AG09309 (cell line): Measurements from ENCODE around the gene RAI1.

Source experiments
- DNase-seq: peaks from one replicate; pipeline ENCODE4 v3.0.0-alpha.2; 2010; ENCODE audit warnings: low read depth
- H3K4me3 ChIP-seq: 2 replicates; pipeline ENCODE4 v1.5.1; 2011; ENCODE audit warnings: mild to moderate bottlenecking, low read depth, low read length, moderate library complexity; ENCODE audit not compliant: control insufficient read depth
- TF ChIP-seq, protein P1 (sequence below): IDR thresholded peaks from 2 replicates; pipeline ENCODE4 v1.5.1; 2011; ENCODE audit warnings: mild to moderate bottlenecking, low read depth, low read length, inconsistent platforms; ENCODE audit not compliant: insufficient read depth, control insufficient read depth; ENCODE audit errors: missing control alignments

RAI1 gene

DNA sequence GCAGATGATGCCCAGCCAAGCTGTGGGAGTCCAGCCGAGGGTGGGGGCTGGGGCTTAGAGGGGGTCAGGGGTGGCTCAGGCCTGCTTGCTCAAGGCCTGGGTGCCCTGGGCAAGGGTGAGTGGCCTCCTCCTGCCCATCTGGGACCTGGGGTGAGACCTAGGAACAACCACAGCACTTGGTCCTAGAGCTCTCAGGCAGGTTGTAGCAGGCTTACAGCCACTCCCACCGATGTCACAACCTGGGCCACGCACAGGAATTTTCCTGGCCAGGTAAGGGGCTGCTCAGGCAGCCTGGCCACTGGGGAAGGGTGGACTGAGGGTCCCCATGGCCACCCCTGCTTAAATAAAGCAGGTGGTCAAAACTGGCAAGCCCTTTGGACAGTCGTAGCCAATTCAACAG lies 161.8 kb downstream of the RAI1 start:
- DNase-seq: no peak
- TF ChIP-seq, protein P1, sequence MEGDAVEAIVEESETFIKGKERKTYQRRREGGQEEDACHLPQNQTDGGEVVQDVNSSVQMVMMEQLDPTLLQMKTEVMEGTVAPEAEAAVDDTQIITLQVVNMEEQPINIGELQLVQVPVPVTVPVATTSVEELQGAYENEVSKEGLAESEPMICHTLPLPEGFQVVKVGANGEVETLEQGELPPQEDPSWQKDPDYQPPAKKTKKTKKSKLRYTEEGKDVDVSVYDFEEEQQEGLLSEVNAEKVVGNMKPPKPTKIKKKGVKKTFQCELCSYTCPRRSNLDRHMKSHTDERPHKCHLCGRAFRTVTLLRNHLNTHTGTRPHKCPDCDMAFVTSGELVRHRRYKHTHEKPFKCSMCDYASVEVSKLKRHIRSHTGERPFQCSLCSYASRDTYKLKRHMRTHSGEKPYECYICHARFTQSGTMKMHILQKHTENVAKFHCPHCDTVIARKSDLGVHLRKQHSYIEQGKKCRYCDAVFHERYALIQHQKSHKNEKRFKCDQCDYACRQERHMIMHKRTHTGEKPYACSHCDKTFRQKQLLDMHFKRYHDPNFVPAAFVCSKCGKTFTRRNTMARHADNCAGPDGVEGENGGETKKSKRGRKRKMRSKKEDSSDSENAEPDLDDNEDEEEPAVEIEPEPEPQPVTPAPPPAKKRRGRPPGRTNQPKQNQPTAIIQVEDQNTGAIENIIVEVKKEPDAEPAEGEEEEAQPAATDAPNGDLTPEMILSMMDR: no peak

DNA sequence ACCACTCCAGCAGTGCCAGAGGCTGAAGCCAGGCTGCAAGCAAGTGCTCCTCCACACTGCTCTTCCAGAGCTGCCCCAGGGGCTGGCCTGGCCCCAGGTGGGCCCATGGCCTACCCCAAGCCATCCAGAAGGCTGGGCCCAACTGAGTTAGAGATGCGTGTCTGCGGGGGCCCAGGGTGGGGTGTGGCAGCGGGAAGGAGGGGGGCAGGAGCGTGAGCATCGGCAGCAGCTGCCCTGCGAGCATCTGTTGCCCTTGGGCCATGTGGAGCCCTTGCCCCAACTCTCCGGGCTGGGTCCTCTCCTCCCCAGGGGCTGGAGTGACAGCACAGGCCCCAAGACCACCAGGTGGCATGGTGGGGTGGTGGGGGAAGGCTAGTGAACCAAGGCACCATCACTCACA lies 162.8 kb downstream of the RAI1 start:
- no peak overlapping the region for H3K4me3 ChIP-seq
- DNase-seq: no peak
- TF ChIP-seq, protein P1: no peak

More for the DNA sequence above, 161.8 kb downstream of the RAI1 start:
- no peak overlapping the region for H3K4me3 ChIP-seq

DNA sequence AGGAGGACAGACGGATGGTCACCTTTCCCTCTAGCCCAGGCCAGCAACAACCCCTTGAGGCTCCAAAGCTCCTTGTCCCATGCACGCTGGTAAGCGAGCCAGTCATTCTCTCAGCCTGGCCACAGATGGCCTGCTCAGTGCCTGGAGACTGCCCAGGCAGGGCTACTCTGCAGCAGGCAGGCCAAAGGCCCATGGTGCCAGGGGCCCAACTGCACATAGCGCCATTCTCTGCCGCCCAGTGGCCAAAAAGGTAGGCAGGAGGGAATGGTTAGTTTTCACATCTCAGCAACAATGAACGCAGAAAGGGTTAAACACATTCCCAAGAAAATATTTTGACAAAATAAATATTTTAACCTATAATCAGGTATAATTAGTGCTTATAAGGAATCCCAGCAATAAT lies 163.2 kb downstream of the RAI1 start:
- TF ChIP-seq, protein P1: no peak
- H3K4me3 ChIP-seq: no peak overlapping the region
- no peak for DNase-seq

DNA sequence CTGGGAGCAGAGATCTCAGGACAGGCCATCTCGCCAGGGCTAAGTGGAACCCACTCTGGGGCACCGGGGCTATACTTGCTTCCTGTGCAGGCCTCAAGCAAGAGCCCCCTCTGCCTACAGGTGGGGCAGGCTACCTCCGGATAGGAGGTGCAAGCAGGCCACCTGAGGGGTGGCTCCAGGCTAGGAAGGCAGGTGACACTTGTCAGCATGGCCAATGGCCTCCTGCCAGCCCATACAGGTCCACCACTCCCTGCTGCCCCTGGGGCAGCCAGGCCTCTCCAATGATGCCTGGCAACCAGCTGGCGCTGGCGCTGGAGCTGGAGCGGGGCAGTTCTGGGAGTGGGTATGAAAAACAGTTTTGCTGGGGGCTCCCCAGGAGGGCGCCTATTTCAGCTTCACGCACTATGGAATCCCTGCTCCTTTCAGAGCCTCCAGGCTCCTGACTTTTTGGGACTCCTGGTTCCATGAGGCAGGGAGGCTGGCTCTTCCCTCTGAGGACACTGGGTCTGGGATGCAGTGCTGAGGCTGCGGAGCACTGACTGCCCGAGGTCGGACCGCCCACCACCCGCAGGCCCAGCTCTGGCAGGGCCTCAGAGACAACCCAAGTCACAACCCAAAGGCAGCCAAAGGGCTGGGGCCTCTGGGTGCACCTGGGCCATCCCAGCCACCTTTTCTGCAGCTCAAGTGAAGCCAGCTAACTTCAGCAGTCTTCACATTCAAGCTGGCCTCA lies 164.0 kb downstream of the RAI1 start:
- TF ChIP-seq, protein P1: no peak
- no peak overlapping the region for H3K4me3 ChIP-seq
- no peak for DNase-seq

DNA sequence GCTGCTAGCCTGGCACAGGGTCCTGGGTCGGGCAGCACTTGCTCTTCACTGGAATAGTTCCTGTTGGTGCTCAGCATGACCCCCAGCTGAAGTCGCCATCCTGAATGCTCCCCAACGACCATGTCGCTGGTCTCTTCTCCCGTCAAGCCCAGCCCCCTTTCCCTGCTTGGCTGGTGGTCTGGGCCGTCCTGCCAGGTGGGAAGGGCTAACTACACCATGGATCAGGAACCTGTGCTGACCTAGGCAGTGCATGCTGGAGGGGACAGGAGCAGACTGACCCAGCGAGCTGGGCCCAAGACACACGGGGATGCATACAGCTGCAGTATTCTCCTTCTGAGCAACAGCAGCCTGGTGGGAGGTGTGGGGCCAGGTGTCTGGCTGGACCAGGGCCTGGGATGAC lies 164.7 kb downstream of the RAI1 start:
- DNase-seq: no peak
- TF ChIP-seq, protein P1: no peak
- H3K4me3 ChIP-seq: no peak overlapping the region

DNA sequence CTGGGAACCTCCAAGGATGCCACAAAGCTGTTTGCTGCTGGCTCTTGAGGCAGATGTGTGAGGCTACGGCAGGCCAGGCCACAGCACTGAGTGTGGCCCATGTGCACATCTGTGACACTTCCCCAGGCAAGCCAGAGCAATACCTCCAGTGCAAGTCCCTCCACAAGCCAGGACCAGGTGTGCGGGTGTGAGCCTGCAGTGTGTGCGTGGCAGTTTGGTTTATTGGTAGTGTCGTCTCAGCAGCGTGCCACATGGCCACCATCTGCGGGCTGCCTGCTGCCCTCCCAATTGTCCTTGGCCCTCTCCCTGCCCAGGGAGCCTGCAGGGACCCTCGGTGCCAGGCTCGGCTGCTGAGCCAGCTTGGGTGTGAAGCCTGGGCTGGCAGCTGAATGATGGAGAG lies 165.4 kb downstream of the RAI1 start:
- no peak for DNase-seq
- TF ChIP-seq, protein P1: no peak
- H3K4me3 ChIP-seq: no peak overlapping the region
